H9 (cell line): Measurements from ENCODE around the gene OGFOD1. TPM values are rescaled to one million over a fixed set of nuclear protein-coding genes. Genes with fewer than 3 reads are reported as not detected.

Experiments
- DNase-seq: peaks from one replicate; pipeline ENCODE4 v3.0.0-alpha.2; 2017
- H2AFZ ChIP-seq: one replicate; pipeline ENCODE4 v1.6.1; 2013; ENCODE audit warnings: mild to moderate bottlenecking, low read length, control low read depth, moderate library complexity
- H2AK5ac ChIP-seq: 2 replicates; pipeline ENCODE4 v1.6.1; 2013; ENCODE audit warnings: low read length, control low read depth, mixed read lengths; ENCODE audit not compliant: insufficient read length
- H2BK120ac ChIP-seq: one replicate; pipeline ENCODE4 v1.6.1; 2013; ENCODE audit warnings: low read depth, mild to moderate bottlenecking, low read length, control low read depth, inconsistent platforms; ENCODE audit not compliant: poor library complexity, severe bottlenecking
- H2BK12ac ChIP-seq: 2 replicates; pipeline ENCODE4 v1.6.1; 2013; ENCODE audit warnings: low read length, control low read depth, mixed read lengths, low read depth; ENCODE audit not compliant: insufficient read length
- H2BK15ac ChIP-seq: 2 replicates; pipeline ENCODE4 v1.6.1; 2013; ENCODE audit warnings: low read depth, low read length, control low read depth
- H2BK20ac ChIP-seq: one replicate; pipeline ENCODE4 v1.6.1; 2013; ENCODE audit warnings: low read depth, mild to moderate bottlenecking, low read length, control low read depth, inconsistent platforms; ENCODE audit not compliant: poor library complexity, severe bottlenecking
- H2BK5ac ChIP-seq: 2 replicates; pipeline ENCODE4 v1.6.1; 2013; ENCODE audit warnings: low read length, control low read depth, mixed read lengths; ENCODE audit not compliant: insufficient read length
- H3K14ac ChIP-seq: 2 replicates; pipeline ENCODE4 v1.6.1; 2013; ENCODE audit warnings: low read length, control low read depth; ENCODE audit not compliant: insufficient read depth
- H3K18ac ChIP-seq: 2 replicates; pipeline ENCODE4 v1.6.1; 2013; ENCODE audit warnings: low read depth, mild to moderate bottlenecking, mixed read lengths, low read length, control low read depth; ENCODE audit not compliant: insufficient read length
- H3K23ac ChIP-seq: 2 replicates; pipeline ENCODE4 v1.6.1; 2013; ENCODE audit warnings: low read length, control low read depth, mixed read lengths, low read depth; ENCODE audit not compliant: insufficient read length
- H3K23me2 ChIP-seq: 2 replicates; pipeline ENCODE4 v1.6.1; 2013; ENCODE audit warnings: low read depth, mild to moderate bottlenecking, mixed read lengths, low read length, control low read depth; ENCODE audit not compliant: insufficient read length, poor library complexity, severe bottlenecking
- H3K27ac ChIP-seq: 2 replicates; pipeline ENCODE4 v1.5.1; 2013; ENCODE audit warnings: low read length, control low read depth, mixed read lengths, low read depth; ENCODE audit not compliant: insufficient read length
- H3K27me3 ChIP-seq: 2 replicates; pipeline ENCODE4 v1.6.1; 2013; ENCODE audit warnings: low read length, control low read depth, inconsistent platforms; ENCODE audit not compliant: insufficient read depth
- H3K4ac ChIP-seq: 2 replicates; pipeline ENCODE4 v1.6.1; 2013; ENCODE audit warnings: low read depth, mild to moderate bottlenecking, control low read depth, inconsistent platforms, low read length, moderate library complexity
- H3K4me1 ChIP-seq: 2 replicates; pipeline ENCODE4 v1.6.1; 2013; ENCODE audit warnings: low read length, control low read depth, inconsistent platforms; ENCODE audit not compliant: insufficient read depth
- H3K4me2 ChIP-seq: 2 replicates; pipeline ENCODE4 v1.6.1; 2013; ENCODE audit warnings: low read length, control low read depth, mixed read lengths; ENCODE audit not compliant: insufficient read length, insufficient read depth
- H3K56ac ChIP-seq: 2 replicates; pipeline ENCODE4 v1.6.1; 2013; ENCODE audit warnings: low read depth, mild to moderate bottlenecking, mixed read lengths, low read length, control low read depth; ENCODE audit not compliant: insufficient read length
- H3K79me1 ChIP-seq: 2 replicates; pipeline ENCODE4 v1.6.1; 2013; ENCODE audit warnings: low read depth, mild to moderate bottlenecking, moderate library complexity, low read length, control low read depth, inconsistent platforms; ENCODE audit not compliant: insufficient read depth, poor library complexity, severe bottlenecking
- H3K79me2 ChIP-seq: 2 replicates; pipeline ENCODE4 v1.6.1; 2013; ENCODE audit warnings: low read length, control low read depth, inconsistent platforms; ENCODE audit not compliant: insufficient read depth
- H3K9ac ChIP-seq: 2 replicates; pipeline ENCODE4 v1.6.1; 2013; ENCODE audit warnings: low read length, control low read depth, mixed read lengths; ENCODE audit not compliant: insufficient read length; ENCODE audit errors: extremely low read depth
- H3K9me3 ChIP-seq: one replicate; pipeline ENCODE4 v1.6.1; 2013; ENCODE audit warnings: low read depth, low read length, inconsistent platforms; ENCODE audit not compliant: control insufficient read depth
- H3T11ph ChIP-seq: one replicate; pipeline ENCODE4 v1.6.1; 2013; ENCODE audit warnings: mild to moderate bottlenecking, low read length, control low read depth, inconsistent platforms
- H4K20me1 ChIP-seq: one replicate; pipeline ENCODE4 v1.6.1; 2013; ENCODE audit not compliant: control insufficient read depth, insufficient read length, insufficient read depth
- H4K5ac ChIP-seq: 2 replicates; pipeline ENCODE4 v1.6.1; 2013; ENCODE audit warnings: low read depth, mild to moderate bottlenecking, mixed read lengths, low read length, control low read depth; ENCODE audit not compliant: insufficient read length
- H4K8ac ChIP-seq: replicated peaks from 2 replicates; pipeline ENCODE4 v1.6.1; 2013; ENCODE audit warnings: low read length, control low read depth, mixed read lengths, low read depth; ENCODE audit not compliant: insufficient read length
- H4K91ac ChIP-seq: 2 replicates; pipeline ENCODE4 v1.6.1; 2013; ENCODE audit warnings: low read depth, mild to moderate bottlenecking, moderate library complexity, mixed read lengths, low read length, control low read depth; ENCODE audit not compliant: insufficient read length
- H3K27ac Mint-ChIP-seq, 3 experiments: 2 replicates in 2 of 3; 3 replicates in 1 of 3; pipeline ENCODE4 v1.8.0; 2020 to 2021; ENCODE audit warnings: mixed read lengths in 3 of 3, mild to moderate bottlenecking in 1 of 3, moderate library complexity in 1 of 3
- H3K27me3 Mint-ChIP-seq: 2 replicates; pipeline ENCODE4 v1.8.0; 2021; ENCODE audit warnings: low read depth, mild to moderate bottlenecking, moderate library complexity, mixed read lengths
- H3K36me3 Mint-ChIP-seq, 3 experiments: 2 replicates in 2 of 3; 3 replicates in 1 of 3; pipeline ENCODE4 v1.8.0; 2020 to 2021; ENCODE audit warnings: low read depth in 3 of 3, mixed read lengths in 3 of 3; ENCODE audit not compliant: insufficient read depth in 1 of 3
- H3K4me1 Mint-ChIP-seq, 2 experiments: 2 replicates each; pipeline ENCODE4 v1.8.0; 2020; ENCODE audit warnings: mixed read lengths in 2 of 2
- H3K4me3 Mint-ChIP-seq, 2 experiments: 2 replicates in 1 of 2; 3 replicates in 1 of 2; pipeline ENCODE4 v1.8.0; 2020 to 2021; ENCODE audit warnings: mild to moderate bottlenecking in 2 of 2, mixed read lengths in 2 of 2, moderate library complexity in 1 of 2
- H3K9me3 Mint-ChIP-seq, 2 experiments: 2 replicates in 1 of 2; 3 replicates in 1 of 2; pipeline ENCODE4 v1.8.0; 2020; ENCODE audit warnings: mild to moderate bottlenecking in 2 of 2, mixed read lengths in 2 of 2, moderate library complexity in 1 of 2
- WGBS: extraction: QIAGEN DNeasy Blood & Tissue Kit; methylation state at CpG from one replicate; pipeline ENCODE4 v1.1.7; 2013; ENCODE audit warnings: missing lambda C conversion rate, low lambda C conversion rate, mixed read lengths; ENCODE audit not compliant: insufficient read length; ENCODE audit errors: extremely low coverage; 5-methylcytosine and 5-hydroxymethylcytosine counted together
- total RNA-seq: library from RNA; stranded (reverse); gene quantifications from 2 replicates; pipeline ENCODE4 v1.2.1, GENCODE V29; 2021
- TF ChIP-seq, protein P1 (sequence below): fragments of 200-600 bp; sonication (generic); conservative IDR thresholded peaks from 3 replicates; pipeline ENCODE4 v1.8.0; 2021; ENCODE audit warnings: antibody characterized with exemption, mild to moderate bottlenecking

OGFOD1 gene
- total RNA-seq, 1 experiment from 2014 or later, result 66.5 TPM

DNA sequence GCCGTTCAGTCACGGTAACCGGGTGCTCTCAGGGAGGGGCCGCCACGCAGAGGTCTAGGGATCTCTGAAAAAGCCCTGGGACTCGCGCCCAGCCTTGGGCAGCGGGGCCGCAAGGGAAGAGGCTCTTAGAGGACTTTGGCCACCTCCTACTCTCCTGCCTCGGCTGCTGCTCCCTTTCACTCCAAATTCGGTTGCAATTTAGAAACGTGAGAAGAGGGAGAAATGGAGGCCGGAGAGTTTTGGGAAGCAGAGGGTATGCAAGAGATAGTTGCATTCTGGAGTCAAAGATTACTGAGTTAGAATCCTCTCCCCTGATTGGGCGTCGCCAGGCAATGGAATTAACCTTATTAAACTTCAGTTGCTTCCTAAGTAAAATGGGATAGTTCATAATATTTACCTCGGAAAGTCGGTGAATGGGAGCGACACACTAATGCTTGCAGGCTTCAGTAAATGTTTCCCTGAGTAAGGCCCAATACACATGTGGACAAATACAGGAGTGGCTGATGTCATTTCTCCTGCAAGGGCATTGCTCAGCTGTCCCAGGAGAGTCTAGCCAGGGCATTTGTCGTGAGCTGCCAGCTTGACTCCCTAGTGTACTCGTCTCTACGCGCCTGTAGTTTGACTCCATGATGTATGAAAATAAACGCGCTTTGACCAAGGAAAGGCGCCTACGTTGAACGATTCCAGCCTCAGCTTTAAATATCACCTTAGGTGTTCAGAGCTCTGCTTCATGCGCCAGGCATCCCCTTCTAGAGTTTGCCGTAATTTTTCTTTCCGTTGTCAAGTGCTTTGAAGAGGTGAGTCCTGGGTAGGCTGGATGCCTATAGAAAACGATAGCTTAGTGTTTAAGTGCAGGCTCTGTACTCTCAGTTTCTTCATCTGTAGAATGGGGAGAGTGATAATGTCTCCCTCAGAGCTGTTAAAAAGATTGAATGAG is 667 bp downstream of the OGFOD1 start:
- Histone ChIP-seq H4K5ac (no peak overlapping the region), H3T11ph (no peak overlapping the region), H3K4me2 (peak overlapping the region; percentile 84), H3K18ac (no peak overlapping the region), H4K20me1 (no peaks in the 10 kb centered on the region), H3K27ac (no peak overlapping the region), H4K91ac (no peak overlapping the region), H4K8ac (peak overlapping the region; percentile 35), H2AK5ac (no peak overlapping the region), H3K4ac (no peak overlapping the region), H3K9ac (peak overlapping the region; percentile 73), H2BK20ac (no peak overlapping the region), H3K9me3 (no peaks in the 10 kb centered on the region), H2AFZ (no peak overlapping the region), H2BK5ac (no peak overlapping the region), H3K79me2 (peaks cover 34% of the 10 kb centered on the region), H2BK120ac (no peak overlapping the region), H3K23me2 (peaks cover 14% of the 10 kb centered on the region), H2BK15ac (no peak overlapping the region), H3K14ac (peak overlapping the region; percentile 74; the same call in 1 of the 2 replicates), H3K79me1 (peaks cover 6% of the 10 kb centered on the region), H2BK12ac (no peak overlapping the region), H3K56ac (no peak overlapping the region), H3K27me3 (no peaks in the 10 kb centered on the region), H3K4me1 (peaks cover 5% of the 10 kb centered on the region; the same call in 1 of the 2 replicates), H3K23ac (no peak overlapping the region)
- Mint-ChIP-seq H3K4me3 (peak overlapping the region; percentile 96 to 99), H3K9me3 (no peaks in the 10 kb centered on the region; a peak in 1 of 5 replicates), H3K36me3 (peaks cover 25 to 46% (median 45%) of the 10 kb centered on the region in 3 experiments), H3K27me3 (no peaks in the 10 kb centered on the region), H3K4me1 (peaks cover 17 to 23% of the 10 kb centered on the region in 2 experiments), H3K27ac (peak overlapping the region; percentile 94 to 99 (median 97))
- WGBS, result no CpG with 5 or more reads among the region's 31 CpGs
- DNase-seq, result peak; percentile 28
- TF ChIP-seq, protein P1, sequence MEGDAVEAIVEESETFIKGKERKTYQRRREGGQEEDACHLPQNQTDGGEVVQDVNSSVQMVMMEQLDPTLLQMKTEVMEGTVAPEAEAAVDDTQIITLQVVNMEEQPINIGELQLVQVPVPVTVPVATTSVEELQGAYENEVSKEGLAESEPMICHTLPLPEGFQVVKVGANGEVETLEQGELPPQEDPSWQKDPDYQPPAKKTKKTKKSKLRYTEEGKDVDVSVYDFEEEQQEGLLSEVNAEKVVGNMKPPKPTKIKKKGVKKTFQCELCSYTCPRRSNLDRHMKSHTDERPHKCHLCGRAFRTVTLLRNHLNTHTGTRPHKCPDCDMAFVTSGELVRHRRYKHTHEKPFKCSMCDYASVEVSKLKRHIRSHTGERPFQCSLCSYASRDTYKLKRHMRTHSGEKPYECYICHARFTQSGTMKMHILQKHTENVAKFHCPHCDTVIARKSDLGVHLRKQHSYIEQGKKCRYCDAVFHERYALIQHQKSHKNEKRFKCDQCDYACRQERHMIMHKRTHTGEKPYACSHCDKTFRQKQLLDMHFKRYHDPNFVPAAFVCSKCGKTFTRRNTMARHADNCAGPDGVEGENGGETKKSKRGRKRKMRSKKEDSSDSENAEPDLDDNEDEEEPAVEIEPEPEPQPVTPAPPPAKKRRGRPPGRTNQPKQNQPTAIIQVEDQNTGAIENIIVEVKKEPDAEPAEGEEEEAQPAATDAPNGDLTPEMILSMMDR, result no peak
